ENCODE data around the gene PBX2.

The PBX2 gene

DNA sequence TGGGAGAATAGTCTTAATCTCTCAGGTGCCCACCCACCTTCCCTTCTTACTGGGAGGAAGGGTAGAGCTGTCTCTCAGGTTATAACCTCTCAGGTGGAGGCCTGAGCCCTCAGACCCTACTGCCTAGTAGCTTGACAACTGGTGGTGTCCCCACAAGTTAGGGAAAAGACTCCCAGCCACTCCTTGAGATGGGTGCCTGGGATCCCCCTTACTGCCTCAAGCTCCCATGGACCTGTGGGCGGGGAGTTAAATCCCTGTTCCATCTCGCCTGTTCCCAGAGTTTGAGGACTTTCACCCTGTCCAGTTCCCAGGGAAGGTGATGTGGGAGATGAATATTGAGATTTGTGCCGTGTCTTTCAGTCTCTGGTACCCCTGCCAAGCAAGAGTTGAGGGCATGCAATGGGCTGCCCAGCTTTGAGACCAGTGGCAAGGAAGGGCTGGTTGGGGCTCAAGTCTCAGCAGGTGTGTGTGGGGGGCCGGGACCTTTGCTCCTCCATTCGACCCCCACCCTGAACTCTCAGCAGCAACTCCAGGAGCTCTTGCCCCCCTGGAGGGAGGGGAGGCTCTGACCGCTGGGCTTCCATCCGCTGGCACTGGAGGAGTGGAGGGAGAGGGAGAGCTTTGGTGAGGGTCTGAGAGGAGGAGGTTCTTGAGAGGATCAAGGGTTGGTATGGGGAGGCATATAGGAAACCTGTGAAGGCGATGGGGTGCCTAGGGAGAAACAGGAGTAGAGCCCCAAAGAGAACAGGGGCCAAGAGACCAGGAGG lies 1.1 kb upstream of the PBX2 start:
- H3K27me3 ChIP-seq (ENCODE audit: insufficient read depth, low read length) = no peaks in the 10 kb centered on the region
- no peak overlapping the region for H3K9ac ChIP-seq (ENCODE audit: low read length)
- H3K18ac ChIP-seq (ENCODE audit: low read length) = peak overlapping the region; percentile 37
- H3K4ac ChIP-seq (ENCODE audit: low read depth, low read length) = peak overlapping the region; percentile 4
- peaks cover 24% of the 10 kb centered on the region for H3K79me1 ChIP-seq (ENCODE audit: low read length)
- H2BK12ac ChIP-seq (ENCODE audit: low read length) = peak overlapping the region; percentile 85
- H2BK120ac ChIP-seq (ENCODE audit: insufficient read depth, low read length, poor library complexity) = peak overlapping the region; percentile 29
- H3K4me3 ChIP-seq (ENCODE audit: low read depth, low read length) = no peak overlapping the region
- peaks cover 14% of the 10 kb centered on the region for H3K79me2 ChIP-seq (ENCODE audit: control insufficient read depth, insufficient read depth, low read length, poor library complexity)
- H4K91ac ChIP-seq (ENCODE audit: low read depth, low read length) = peak overlapping the region; percentile 92
- peak overlapping the region; percentile 59 for H2AK5ac ChIP-seq (ENCODE audit: low read length)
- H3K23ac ChIP-seq (ENCODE audit: low read length) = no peak overlapping the region
- H2AFZ ChIP-seq (ENCODE audit: insufficient read depth, low read length, poor library complexity) = no peak overlapping the region
- H3K36me3 ChIP-seq (ENCODE audit: control insufficient read depth in 1 of 2, insufficient read depth in 2 of 2, low read length in 2 of 2) = peaks cover 20 to 21% of the 10 kb centered on the region in 2 experiments
- H3K4me2 ChIP-seq (ENCODE audit: low read length) = peak overlapping the region; percentile 11
- peaks cover 15 to 24% of the 10 kb centered on the region in 2 experiments for H3K4me1 ChIP-seq (ENCODE audit: control insufficient read depth in 1 of 2, insufficient read depth in 2 of 2, low read length in 2 of 2)
- peak overlapping the region; percentile 11 for H2BK5ac ChIP-seq (ENCODE audit: low read depth, low read length, poor library complexity)
- DNase-seq = no peak
- peak overlapping the region; percentile 31 for H4K12ac ChIP-seq (ENCODE audit: low read depth, low read length)
- peak overlapping the region; percentile 17 for H4K8ac ChIP-seq (ENCODE audit: low read depth, low read length)
- H3K14ac ChIP-seq (ENCODE audit: low read length) = peak overlapping the region; percentile 41
- no peak overlapping the region for H3K27ac ChIP-seq (ENCODE audit: low read depth, low read length)
- no CpG with 5 or more reads among the region's 8 CpGs for WGBS (ENCODE audit: extremely low coverage, insufficient coverage, insufficient read length)
- H3K9me3 ChIP-seq (ENCODE audit: insufficient read depth, low read depth, low read length) = no peaks in the 10 kb centered on the region

DNA sequence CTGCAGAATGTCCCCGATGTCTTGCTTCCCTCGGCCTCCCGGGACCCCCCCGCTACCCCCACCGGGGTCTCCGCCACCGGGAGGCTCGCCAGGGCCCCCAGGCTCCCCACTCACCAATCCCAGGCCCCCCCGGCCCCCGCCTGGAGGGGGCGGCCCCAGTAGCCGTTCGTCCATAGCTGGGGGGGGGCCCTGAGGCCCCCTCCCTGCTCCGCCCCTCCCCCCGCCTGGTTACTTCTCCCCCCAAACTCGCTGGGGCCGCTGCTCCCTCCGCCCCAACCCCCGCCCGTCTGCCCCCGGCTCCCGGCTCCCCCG lies 304 bp downstream of the PBX2 start:
- peak overlapping the region; percentile 62 for H3K9ac ChIP-seq (ENCODE audit: low read length)
- peaks cover 10 to 24% of the 10 kb centered on the region in 2 experiments for H3K4me1 ChIP-seq (ENCODE audit: control insufficient read depth in 1 of 2, insufficient read depth in 2 of 2, low read length in 2 of 2)
- H2BK12ac ChIP-seq (ENCODE audit: low read length) = no peak overlapping the region
- H3K27me3 ChIP-seq (ENCODE audit: insufficient read depth, low read length) = no peaks in the 10 kb centered on the region
- peak overlapping the region; percentile 78 for H3K18ac ChIP-seq (ENCODE audit: low read length)
- H4K91ac ChIP-seq (ENCODE audit: low read depth, low read length) = peak overlapping the region; percentile 81
- peaks cover 18% of the 10 kb centered on the region for H3K79me1 ChIP-seq (ENCODE audit: low read length)
- no peak overlapping the region for H3K23ac ChIP-seq (ENCODE audit: low read length)
- DNase-seq = no peak
- peak overlapping the region; percentile 68 for H4K12ac ChIP-seq (ENCODE audit: low read depth, low read length)
- peak overlapping the region; percentile 75 for H2BK5ac ChIP-seq (ENCODE audit: low read depth, low read length, poor library complexity)
- H3K4ac ChIP-seq (ENCODE audit: low read depth, low read length) = peak overlapping the region; percentile 85
- H3K14ac ChIP-seq (ENCODE audit: low read length) = peak overlapping the region; percentile 94
- WGBS (ENCODE audit: extremely low coverage, insufficient coverage, insufficient read length) = no CpG with 5 or more reads among the region's 23 CpGs
- H2BK120ac ChIP-seq (ENCODE audit: insufficient read depth, low read length, poor library complexity) = peak overlapping the region; percentile 47
- H3K27ac ChIP-seq (ENCODE audit: low read depth, low read length) = peak overlapping the region; percentile 55
- peak overlapping the region; percentile 86 for H3K4me2 ChIP-seq (ENCODE audit: low read length)
- H2AFZ ChIP-seq (ENCODE audit: insufficient read depth, low read length, poor library complexity) = no peak overlapping the region
- H3K36me3 ChIP-seq (ENCODE audit: control insufficient read depth in 1 of 2, insufficient read depth in 2 of 2, low read length in 2 of 2) = peaks cover 20 to 22% of the 10 kb centered on the region in 2 experiments
- H4K8ac ChIP-seq (ENCODE audit: low read depth, low read length) = peak overlapping the region; percentile 61
- peak overlapping the region; percentile 48 for H2AK5ac ChIP-seq (ENCODE audit: low read length)
- no peaks in the 10 kb centered on the region for H3K9me3 ChIP-seq (ENCODE audit: insufficient read depth, low read depth, low read length)
- peaks cover 11% of the 10 kb centered on the region for H3K79me2 ChIP-seq (ENCODE audit: control insufficient read depth, insufficient read depth, low read length, poor library complexity)
- peak overlapping the region; percentile 71 for H3K4me3 ChIP-seq (ENCODE audit: low read depth, low read length)

DNA sequence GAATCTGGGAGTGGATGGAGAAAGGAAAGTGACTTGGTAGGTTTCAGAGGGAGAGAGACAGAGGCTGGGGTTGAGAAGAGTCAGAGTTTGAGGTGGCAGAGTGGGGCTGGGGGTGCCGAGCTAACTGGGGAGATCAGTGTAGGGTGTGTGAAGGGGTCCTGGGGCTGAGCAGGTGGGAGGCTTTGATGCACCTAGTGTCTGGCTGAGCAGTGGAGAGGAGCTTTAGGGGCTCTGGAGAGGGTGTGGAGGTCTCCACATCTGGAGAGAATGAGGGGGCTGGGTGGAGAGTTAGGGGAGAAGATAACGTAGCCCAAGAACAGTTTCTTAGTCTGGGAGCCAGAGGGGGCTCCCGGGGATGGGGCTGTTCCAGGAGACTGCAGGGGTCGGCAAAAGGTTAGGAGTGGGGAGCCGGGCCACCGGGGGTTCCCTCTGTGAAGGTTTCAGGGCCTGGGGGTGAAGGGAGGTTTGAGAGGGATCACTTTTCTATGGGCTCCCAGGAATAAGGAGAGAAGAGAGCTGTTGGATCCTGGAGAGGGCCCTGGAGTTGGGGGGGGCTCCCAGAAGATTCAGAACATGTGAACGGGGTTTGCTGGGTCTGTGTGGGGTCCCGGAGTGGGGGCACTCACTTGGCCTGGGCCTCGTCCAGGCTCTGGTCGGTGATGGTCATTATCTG lies 797 bp downstream of the PBX2 start:
- H3K4ac ChIP-seq (ENCODE audit: low read depth, low read length) = peak overlapping the region; percentile 85
- peak overlapping the region; percentile 48 for H2AK5ac ChIP-seq (ENCODE audit: low read length)
- peak overlapping the region; percentile 55 for H3K27ac ChIP-seq (ENCODE audit: low read depth, low read length)
- peak overlapping the region; percentile 68 for H4K12ac ChIP-seq (ENCODE audit: low read depth, low read length)
- peak overlapping the region; percentile 71 for H3K4me3 ChIP-seq (ENCODE audit: low read depth, low read length)
- WGBS (ENCODE audit: extremely low coverage, insufficient coverage, insufficient read length) = no CpG with 5 or more reads among the region's 10 CpGs
- peak overlapping the region; percentile 81 for H4K91ac ChIP-seq (ENCODE audit: low read depth, low read length)
- H3K18ac ChIP-seq (ENCODE audit: low read length) = peak overlapping the region; percentile 78
- H3K14ac ChIP-seq (ENCODE audit: low read length) = peak overlapping the region; percentile 94
- no peak overlapping the region for H3K23ac ChIP-seq (ENCODE audit: low read length)
- peaks cover 11% of the 10 kb centered on the region for H3K79me2 ChIP-seq (ENCODE audit: control insufficient read depth, insufficient read depth, low read length, poor library complexity)
- peaks cover 18% of the 10 kb centered on the region for H3K79me1 ChIP-seq (ENCODE audit: low read length)
- peak overlapping the region; percentile 47 for H2BK120ac ChIP-seq (ENCODE audit: insufficient read depth, low read length, poor library complexity)
- H3K4me2 ChIP-seq (ENCODE audit: low read length) = peak overlapping the region; percentile 86
- H2BK5ac ChIP-seq (ENCODE audit: low read depth, low read length, poor library complexity) = peak overlapping the region; percentile 75
- no peak overlapping the region for H2BK12ac ChIP-seq (ENCODE audit: low read length)
- H3K9me3 ChIP-seq (ENCODE audit: insufficient read depth, low read depth, low read length) = no peaks in the 10 kb centered on the region
- H3K4me1 ChIP-seq (ENCODE audit: control insufficient read depth in 1 of 2, insufficient read depth in 2 of 2, low read length in 2 of 2) = peaks cover 10 to 26% of the 10 kb centered on the region in 2 experiments
- H3K27me3 ChIP-seq (ENCODE audit: insufficient read depth, low read length) = no peaks in the 10 kb centered on the region
- no peak overlapping the region for H2AFZ ChIP-seq (ENCODE audit: insufficient read depth, low read length, poor library complexity)
- H3K9ac ChIP-seq (ENCODE audit: low read length) = peak overlapping the region; percentile 62
- H3K36me3 ChIP-seq (ENCODE audit: control insufficient read depth in 1 of 2, insufficient read depth in 2 of 2, low read length in 2 of 2) = peaks cover 22% of the 10 kb centered on the region in 2 experiments
- DNase-seq = no peak
- peak overlapping the region; percentile 61 for H4K8ac ChIP-seq (ENCODE audit: low read depth, low read length)

DNA sequence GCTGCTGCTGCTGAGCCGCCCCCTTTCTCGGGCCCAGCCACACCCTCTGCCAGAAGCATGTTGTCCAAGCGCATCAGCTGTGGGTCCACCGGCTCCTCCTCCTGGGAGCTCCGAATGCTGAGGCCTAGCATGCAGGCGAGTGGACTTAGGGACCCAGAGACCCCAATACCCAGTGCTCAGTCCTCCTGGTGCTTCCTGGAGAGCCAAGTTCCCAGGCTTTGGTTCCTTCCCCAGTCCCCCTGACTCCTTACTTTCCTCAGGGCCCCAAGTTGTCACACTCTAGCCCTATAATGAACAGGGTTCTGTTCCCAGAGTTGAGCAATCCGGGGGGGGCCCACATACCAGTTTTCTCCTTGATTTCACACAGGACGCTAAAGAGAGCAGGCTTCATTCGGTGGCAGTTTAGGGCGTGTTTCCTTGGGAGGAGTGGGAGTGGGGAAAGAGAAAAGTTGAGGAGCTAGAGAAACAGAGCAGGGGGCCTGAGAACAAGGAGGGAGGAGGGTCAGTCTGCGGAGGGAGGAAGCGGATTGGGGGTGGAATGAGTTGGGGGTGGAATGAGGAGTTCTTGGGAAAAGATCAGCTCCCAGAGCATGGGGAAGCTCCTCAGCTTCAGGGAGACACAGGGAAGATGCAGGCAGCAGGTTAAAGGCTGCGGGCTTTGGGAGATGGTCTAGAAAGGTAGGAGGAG lies 1.5 kb downstream of the PBX2 start:
- Histone ChIP-seq H3K9me3 (ENCODE audit: insufficient read depth, low read depth, low read length) (no peaks in the 10 kb centered on the region), H3K27me3 (ENCODE audit: insufficient read depth, low read length) (no peaks in the 10 kb centered on the region), H2BK120ac (ENCODE audit: insufficient read depth, low read length, poor library complexity) (no peak overlapping the region), H2AFZ (ENCODE audit: insufficient read depth, low read length, poor library complexity) (no peak overlapping the region), H3K4me1 (ENCODE audit: control insufficient read depth in 1 of 2, insufficient read depth in 2 of 2, low read length in 2 of 2) (peaks cover 10 to 28% of the 10 kb centered on the region in 2 experiments), H3K36me3 (ENCODE audit: control insufficient read depth in 1 of 2, insufficient read depth in 2 of 2, low read length in 2 of 2) (peaks cover 24 to 26% of the 10 kb centered on the region in 2 experiments), H3K23ac (ENCODE audit: low read length) (no peak overlapping the region), H2BK12ac (ENCODE audit: low read length) (no peak overlapping the region), H4K12ac (ENCODE audit: low read depth, low read length) (peak overlapping the region; percentile 6), H3K79me1 (ENCODE audit: low read length) (peaks cover 18% of the 10 kb centered on the region), H3K4me3 (ENCODE audit: low read depth, low read length) (no peak overlapping the region), H3K9ac (ENCODE audit: low read length) (peak overlapping the region; percentile 62), H4K8ac (ENCODE audit: low read depth, low read length) (no peak overlapping the region), H3K4me2 (ENCODE audit: low read length) (peak overlapping the region; percentile 86), H3K18ac (ENCODE audit: low read length) (no peak overlapping the region), H4K91ac (ENCODE audit: low read depth, low read length) (peak overlapping the region; percentile 81), H2AK5ac (ENCODE audit: low read length) (no peak overlapping the region), H2BK5ac (ENCODE audit: low read depth, low read length, poor library complexity) (no peak overlapping the region), H3K79me2 (ENCODE audit: control insufficient read depth, insufficient read depth, low read length, poor library complexity) (peaks cover 11% of the 10 kb centered on the region), H3K4ac (ENCODE audit: low read depth, low read length) (peak overlapping the region; percentile 85), H3K14ac (ENCODE audit: low read length) (peak overlapping the region; percentile 94), H3K27ac (ENCODE audit: low read depth, low read length) (no peak overlapping the region)
- no CpG with 5 or more reads among the region's 13 CpGs for WGBS (ENCODE audit: extremely low coverage, insufficient coverage, insufficient read length)
- peak in 1 of 2 donors; percentile 48 for DNase-seq

Data from trophoblast cell (in vitro differentiated cells and primary cell).